Upper lobe of left lung (tissue), 4 donors: ENCODE data around the gene ADGRE1.

Experiments used
- CTCF ChIP-seq, 6 experiments: fragments of 450-650 bp in 4 of 6; fragments of 200-600 bp in 2 of 6; sonication (generic) in 2 of 6; IDR thresholded peaks; one replicate each; pipeline ENCODE4 v1.5.1; 2016 to 2019; ENCODE audit warnings: antibody characterized with exemption in 6 of 6
- EP300 ChIP-seq, 4 donors: sonication (generic); formaldehyde crosslinking; IDR thresholded peaks; one replicate each; pipeline ENCODE4 v1.5.1; 2017; ENCODE audit warnings: antibody characterized with exemption in 4 of 4, control low read depth in 2 of 4
- POLR2A ChIP-seq, 4 donors: fragments of 450-650 bp; IDR thresholded peaks; one replicate each; pipeline ENCODE4 v1.5.1; 2016 to 2017; ENCODE audit warnings: antibody characterized with exemption in 4 of 4, mild to moderate bottlenecking in 2 of 4

GRCh38 chr19:6914321-6914720 is 26.9 kb downstream of the ADGRE1 start:
- TF ChIP-seq EP300 (IDR thresholded peaks at IDR 0.05) (no peak), CTCF (IDR thresholded peaks at IDR 0.05) (no peak), POLR2A (IDR thresholded peaks at IDR 0.05) (no peak)
